ENCODE results near the gene ITPR3.

GRCh38 chr6:33593414-33593727 lies 27.8 kb upstream of the ITPR3 start:
- TF ChIP-seq CTCF (conservative IDR thresholded peaks at IDR 0.05; ENCODE audit: low read length) (no peak), EZH2phosphoT487 (IDR thresholded peaks at IDR 0.05; ENCODE audit: borderline replicate concordance) (no peak)
